Right lobe of liver (tissue), 4 donors: ENCODE data around the gene SHISA9.

Source experiments
- CTCF ChIP-seq, 4 donors: fragments of 200-600 bp in 3 of 4; fragments of 450-650 bp in 1 of 4; IDR thresholded peaks; one replicate each; pipeline versions ENCODE4 v1.5.1 to v1.8.0; 2016 to 2022; ENCODE audit warnings: antibody characterized with exemption in 4 of 4, mild to moderate bottlenecking in 2 of 4
- POLR2A ChIP-seq: fragments of 450-650 bp; IDR thresholded peaks from one replicate; pipeline ENCODE4 v1.6.1; 2017; ENCODE audit warnings: antibody characterized with exemption, mild to moderate bottlenecking
- donor health status: DM: no; HTN: no; CAD: no.
- donor health status: DM: no; HTN: no; CAD: no.
- donor health status: DM: no; HTN: yes; CAD: no.

GRCh38 chr16:12874186-12874585 is 27.2 kb upstream of the SHISA9 start:
- TF ChIP-seq CTCF (IDR thresholded peaks at IDR 0.05), result no peak
- TF ChIP-seq POLR2A, result no peak
